Measurements from ENCODE around the gene SEC22B.
"Not testable (repeated sequence)": the region's sequence is repeated elsewhere in the genome, so short reads cannot be mapped to it uniquely, and the experiment has no call there.

Gene SEC22B

DNA sequence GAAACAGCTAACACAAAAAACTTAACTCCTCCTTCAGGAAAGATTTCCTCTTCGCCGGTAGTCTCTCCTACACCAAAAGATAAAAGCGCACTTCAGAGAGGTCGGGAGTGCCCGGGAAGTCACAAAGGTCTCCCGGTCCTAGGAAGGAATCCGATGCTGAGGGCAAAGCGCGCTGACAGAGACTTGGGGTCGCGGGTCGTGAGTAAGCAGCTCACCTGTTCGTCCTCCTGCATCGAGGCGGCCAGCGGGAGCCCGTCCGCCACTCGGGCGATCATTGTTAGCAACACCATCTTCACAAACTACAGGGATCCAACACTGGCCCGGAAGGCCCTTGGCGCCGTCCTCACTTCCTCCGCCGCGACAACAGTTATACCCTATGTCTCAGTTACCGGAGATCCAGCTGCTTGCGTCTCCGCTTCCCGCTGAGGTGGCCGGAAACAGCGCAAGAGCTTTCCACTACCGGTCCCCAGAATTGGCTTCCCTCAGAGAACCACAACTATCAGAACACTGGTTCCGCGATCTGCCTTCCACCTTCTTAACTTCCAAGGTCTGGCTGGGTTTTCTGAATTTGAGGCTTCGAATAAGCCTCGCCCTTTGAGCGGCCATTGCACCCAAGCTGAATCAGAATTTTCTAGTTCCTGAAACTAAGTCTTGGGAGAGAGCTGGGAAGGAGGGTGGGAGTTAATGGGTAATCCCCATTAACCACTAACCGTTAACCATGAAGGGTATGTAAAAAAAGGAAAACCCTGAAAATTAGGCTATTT, at the start of gene SEC22B:
TSS of gene SEC22B (minus strand) at position 429 of the 764 bp plus-strand sequence. CDS start at position 290, 139 bp downstream.
- DNase-seq, result peak; percentile 57 to 73 (median 70)

DNA sequence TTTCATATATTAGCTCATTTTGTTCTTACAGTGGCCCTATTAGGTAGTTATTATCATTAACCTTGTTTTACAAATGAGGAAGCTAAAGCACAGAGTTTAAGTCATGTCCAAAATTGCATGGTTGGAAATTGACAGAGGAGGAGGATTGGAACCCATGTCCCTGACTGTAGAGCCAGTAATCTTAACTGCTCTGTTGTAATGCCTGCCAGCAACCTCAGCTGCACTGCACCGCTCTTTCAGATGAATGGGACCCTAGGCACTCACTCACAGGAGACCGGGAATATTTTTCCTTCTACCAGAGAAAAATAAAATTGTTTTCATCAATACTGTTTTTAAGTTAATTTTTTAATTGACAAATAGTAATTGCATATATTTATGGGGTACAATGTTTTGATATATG, 41.6 kb upstream of the SEC22B start:
- not testable (repeated sequence) for DNase-seq

DNA sequence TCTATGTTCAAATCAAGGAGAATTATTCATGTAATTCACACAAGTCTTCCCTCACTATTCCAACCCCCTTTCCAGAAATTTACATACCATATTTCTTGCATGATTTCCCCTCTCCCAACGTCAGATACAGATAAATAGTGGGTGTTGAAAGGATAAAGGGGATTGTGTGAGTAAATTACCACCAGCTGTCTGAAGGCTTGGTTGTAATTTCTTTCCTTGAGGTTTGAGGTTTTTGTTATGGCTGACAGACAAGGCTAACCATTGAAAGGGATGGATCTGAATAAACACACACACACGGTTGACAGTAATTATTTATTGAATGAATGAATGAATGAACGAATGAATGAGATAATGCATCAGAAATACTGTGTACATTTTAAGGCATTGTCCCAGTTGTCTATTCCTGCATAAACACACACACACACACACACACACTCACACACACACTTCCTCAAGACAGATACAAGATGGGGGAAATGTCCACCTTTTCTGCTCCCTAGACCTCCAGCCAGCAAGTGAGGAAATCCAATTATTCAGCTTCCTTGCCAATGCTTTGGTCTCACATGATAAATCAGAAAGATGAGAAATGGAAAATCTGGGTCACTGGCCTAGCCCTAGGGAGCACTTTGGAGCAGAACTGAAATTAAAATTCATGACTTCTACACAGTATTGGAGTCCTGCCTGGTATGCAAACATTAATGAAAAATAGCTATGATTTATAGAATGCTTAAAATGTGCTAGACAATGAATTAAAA, 41.0 kb upstream of the SEC22B start:
- not testable (repeated sequence) for DNase-seq

DNA sequence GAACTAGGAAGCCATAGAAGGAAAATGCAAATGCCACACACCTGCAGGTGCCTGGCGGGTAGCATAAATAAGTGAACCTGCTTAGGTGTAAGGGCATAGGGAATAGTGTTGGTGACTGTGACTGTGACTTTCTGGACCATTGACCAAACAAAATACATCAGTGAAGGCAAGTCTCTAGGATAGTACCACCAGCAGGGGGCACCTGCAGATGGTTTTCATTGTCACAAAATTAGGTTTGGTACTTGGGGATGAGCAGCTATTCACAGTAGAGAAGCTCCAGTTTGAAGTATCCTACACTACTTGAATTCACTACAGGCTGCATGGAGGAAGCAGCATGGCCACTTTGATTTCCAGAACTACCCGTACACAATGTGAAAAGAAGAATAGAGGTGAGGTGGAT, 37.3 kb upstream of the SEC22B start:
- not testable (repeated sequence) for DNase-seq

DNA sequence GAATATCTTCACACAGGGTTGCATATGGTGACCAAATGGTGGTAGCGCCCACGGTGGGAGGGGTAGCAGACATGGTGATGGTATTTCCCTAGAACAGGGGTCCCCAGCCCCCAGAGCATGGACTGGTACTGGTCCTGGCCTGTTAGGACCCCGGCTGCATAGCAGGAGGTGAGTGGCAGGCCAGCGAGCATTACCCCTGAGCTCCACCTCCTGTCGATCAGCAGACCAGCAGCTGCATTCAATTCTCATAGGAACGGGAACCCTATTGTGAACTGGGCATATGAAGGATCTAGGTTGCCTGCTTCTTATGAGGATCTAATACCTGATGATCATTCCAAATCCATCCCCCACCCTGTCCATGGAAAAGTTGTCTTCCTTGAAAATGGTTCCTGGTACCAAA, 34.4 kb upstream of the SEC22B start:
- DNase-seq, result not testable (repeated sequence)

DNA sequence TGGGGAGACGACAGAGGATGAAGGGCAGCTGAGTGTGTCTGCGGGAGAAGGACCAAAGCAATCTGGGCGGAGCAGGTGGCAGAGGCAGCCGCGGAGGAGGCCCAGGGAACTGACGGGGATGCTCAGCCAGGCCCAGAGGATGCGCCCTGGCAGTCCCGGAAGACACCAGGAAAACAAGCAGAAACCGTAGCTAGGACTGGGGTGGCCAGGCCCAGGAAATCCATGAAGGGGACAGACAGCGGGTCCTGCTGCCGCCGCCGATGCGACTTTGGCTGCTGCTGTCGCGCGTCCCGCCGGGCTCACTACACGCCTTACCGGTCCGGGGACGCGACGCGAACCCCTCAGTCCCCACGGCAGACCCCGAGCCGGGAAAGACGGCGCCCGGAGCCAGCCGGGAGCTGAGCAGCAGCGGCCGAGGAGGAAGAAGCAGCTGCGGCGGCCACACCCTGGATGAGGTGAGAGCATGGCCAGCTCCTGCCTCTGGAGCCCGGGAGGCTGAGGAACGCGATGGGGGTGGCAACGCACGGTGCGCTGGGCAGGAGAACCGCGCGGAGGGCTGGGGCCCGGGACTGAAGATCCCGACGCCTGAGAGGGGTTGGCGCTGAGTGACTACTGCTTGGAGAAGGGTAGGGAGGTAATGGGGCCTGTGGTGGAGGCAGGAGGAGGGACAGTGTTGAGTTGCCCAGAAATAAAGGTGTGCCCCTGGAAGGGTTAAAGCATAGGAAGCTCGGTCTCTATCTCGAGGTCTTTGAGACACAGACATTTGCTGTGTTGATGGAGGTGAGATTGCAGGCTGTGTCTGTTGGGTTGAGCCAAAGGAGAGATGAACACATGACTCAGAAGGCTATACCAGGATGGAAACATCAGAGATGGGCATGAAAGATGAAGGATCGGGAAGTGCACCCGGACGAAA, 20.8 kb upstream of the SEC22B start:
- DNase-seq, result not testable (repeated sequence)

DNA sequence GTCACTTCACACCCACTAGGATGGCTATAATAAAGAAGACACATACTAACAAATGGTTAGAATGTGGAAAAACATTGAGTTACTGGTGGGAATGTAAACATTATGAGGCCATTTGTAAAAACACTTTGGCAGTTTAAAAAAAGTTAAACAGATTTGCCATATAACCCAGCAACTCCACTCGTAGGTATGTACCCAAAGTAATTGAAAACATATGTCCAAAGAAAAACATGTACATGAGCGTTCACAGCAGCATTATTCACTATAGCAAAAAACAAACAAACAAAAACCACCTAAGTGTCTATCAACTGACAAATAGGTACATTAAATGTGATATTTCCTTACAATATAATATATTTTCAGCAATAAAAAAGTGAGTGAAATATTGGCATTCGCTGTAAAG, 12.3 kb upstream of the SEC22B start:
- not testable (repeated sequence) for DNase-seq

DNA sequence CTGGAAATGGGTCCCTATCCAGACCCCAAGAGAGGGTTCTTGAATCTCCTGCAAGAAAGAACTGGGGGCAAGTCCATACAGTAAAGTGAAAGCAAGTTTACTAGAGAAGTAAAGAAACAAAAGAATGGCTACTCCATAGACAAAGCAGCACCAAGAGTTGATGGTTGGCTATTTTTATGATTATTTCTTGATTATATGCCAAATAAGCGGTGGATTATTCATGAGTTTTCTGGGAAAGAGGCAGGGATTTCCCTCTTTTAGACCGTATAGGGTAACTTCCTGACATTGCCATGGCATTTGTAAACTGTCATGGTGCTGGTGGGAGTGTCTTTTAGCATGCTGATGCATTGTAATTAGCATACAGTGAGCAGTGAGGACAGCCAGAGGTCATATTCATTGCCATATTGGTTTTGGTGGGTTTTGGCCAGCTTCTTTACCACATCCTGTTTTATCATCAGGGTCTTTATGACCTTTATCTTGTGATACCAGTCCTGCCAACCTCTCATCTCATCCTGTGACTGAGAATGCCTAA, 5.9 kb upstream of the SEC22B start:
- DNase-seq, result not testable (repeated sequence)

DNA sequence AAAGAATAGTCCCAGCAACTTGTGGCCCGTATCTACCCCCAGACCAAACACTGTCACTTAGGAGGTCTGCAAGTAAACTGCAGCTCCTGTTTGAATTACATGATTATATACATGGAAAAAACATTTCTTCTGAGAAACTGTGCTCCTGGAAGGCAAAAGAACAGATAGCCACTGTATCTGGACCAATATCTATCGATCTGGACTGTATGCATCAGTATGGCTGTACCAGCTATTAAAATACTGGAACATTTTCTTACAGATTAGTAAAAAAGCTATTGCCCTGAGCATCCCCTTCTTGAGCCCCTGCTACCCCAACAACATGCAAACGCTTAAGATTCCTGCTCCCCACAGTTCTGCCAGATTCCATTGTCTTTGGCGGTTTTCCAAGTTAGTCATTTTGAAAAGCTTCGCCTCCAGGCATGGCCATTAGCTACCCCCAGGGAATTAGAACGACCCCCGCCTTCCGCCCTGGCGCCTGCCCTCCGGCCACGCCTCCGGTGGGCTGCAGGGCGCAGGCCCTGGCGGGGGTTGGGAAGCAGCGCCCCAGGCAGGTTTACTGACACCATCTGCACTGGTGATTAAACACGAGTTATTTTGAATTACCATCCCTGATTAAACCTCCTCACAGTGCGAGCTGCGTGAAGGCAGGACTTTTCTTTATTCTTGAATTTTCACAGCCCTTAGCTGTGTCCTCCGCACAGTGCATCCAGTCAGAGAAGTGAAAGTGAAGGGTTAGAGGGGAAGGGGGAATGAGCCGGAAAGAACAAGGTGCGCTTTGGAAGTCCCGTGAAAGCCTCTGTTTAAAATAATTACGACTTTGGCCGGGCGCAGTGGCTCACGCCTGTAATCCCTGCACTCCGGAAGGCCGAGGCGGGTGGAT, 3.7 kb upstream of the SEC22B start:
- not testable (repeated sequence) for DNase-seq

DNA sequence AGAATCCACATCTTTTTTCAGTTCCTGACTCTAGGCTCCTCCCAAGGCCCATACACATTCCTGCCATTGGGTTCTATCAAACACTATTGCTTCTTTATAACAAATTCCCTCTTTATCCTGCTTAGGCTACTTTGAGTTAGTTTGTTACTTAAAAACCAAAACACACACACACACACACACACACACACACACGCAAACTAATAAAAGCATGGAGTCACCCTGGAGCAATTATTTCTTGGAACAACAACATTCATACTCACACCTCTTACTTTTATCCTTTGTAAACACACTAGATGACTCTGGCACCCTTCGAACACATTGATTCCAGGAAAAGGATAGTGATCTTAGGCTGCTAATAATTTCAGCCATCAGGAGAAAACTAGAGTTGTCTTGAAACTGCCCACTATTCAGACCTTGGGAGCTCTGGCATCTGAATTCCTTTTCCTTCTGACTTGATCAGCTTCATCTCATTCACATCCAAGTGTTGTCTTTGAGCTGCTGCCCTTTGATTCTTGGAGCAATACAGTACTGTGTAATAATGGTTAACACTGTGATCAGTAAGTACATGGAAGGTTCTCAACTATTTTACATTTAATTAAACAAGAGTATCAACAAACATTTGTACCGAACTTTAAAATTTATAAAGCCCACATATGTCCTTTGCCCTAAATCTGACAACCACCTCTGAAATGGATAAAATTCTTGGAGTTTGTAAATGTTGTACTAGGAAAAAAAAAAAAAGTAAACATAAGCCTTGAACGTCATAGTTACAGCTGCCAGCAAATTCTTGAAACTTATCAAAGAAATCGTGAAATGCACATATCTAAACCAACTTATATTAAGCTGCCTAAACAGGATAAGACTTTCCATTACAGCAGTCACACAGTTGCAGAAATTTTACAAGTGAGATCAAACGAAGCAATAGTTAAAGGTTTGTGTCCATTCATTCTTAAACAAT, 2.8 kb upstream of the SEC22B start:
- no peak for DNase-seq

DNA sequence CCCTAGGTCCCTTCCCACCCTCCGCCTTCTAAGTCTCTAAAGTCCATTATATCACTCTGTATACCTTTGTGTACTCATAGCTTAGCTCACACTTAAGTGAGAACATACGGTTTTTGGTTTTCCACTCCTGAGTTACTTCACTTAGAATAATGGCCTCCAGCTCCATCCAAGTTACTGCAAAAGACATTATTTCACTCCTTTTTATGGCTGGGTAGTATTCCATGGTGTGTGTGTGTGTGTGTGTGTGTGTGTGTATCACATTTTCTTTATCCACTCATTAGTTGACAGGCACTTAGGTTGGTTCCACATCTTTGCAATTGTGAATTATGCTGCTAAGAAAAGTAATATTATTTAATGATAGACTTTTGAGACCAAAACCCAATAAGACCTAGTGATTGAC, 1.7 kb upstream of the SEC22B start:
- DNase-seq, result not testable (repeated sequence)

DNA sequence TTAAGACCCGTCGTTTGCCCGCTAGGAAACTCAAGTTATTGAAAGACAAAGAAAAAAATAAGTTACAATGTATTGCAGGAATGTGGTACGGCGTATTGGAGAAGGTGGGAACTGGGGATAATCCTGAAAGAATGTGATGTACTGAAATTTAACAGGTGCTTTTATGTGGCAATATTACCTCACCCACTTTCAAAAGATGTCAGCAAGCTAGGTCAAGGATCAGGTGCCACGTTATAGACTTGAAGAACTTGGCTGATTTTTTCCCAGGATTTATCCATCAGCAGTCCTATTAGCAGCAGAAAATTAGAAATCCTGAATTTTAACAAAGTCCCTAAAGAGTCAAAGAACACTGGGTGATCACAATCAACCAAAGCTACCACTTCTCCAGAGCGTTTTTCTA, 632 bp downstream of the SEC22B start:
- not testable (repeated sequence) for DNase-seq

DNA sequence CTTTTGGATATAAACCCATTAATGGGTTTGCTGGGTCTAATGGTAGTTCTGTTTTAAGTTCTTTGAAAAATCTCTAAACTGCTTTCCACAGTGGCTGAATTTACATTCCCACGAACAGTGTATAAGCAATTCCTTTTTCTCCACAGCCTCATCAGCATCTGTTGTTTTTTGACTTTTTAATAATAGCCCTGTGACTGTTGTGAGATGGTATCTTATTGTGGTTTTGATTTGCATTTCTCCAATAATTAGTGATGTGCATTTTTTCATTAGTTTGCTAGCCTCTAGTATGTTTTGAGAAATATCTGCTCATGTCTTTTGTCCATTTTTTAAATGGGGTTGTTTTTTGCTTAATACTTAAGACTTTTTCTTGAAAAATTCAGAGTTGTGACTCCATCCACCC, 11.6 kb downstream of the SEC22B start:
- not testable (repeated sequence) for DNase-seq

DNA sequence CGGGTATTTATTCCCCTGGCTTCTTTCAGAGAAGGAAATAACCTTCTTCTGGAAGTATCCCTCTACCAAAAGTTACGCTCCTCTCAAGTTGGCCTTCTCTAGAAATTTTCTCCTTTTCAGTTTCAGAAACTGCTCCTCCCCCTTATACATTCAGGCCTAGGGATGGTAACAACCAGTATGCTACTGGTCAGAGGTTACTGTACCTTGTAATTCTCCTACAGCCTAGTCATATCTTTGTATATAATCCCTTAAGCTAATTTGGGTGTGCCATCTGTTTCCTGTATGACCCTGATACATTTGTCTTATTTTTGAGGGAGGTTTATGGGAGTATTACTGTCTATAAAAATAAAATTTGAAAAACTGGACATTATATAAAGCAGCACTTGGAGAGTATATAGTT, 14.3 kb downstream of the SEC22B start:
- not testable (repeated sequence) for DNase-seq

DNA sequence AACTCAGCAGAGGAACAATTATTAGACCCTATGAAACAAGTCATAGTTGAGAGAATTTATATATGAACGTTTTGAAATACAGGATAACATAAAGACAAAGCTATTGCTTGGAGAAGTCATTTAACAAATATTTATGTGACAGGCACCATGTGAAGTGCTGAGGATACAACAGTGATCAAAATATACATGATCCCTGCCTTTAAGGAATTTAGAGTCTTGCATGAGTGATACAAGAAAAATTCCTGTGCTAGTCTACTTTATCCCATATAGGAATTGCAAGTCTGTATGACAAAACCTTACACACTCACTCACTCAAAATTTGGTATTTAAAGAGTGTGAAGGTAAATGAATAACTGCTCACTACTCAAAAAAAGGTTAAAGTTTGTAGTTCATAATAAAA, 17.8 kb downstream of the SEC22B start:
- not testable (repeated sequence) for DNase-seq

DNA sequence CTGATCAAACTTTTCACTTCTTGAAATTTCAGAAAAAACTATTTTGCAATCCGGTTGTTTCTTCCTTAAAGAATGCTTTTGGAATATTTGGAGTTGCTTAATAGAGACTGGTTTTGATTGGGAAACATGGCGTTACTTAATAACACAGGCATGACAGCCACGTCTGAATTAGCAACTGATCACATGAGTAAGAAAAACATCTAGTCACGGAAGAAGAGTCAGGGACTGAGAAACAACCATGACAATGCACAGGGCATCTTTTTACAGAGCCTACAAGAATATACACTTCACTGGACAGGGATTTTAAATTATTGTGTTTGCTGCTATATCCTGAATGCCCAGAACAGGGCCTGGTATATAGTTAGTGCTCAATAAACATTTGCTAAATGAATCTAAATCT, 18.2 kb downstream of the SEC22B start:
- DNase-seq, result not testable (repeated sequence)

DNA sequence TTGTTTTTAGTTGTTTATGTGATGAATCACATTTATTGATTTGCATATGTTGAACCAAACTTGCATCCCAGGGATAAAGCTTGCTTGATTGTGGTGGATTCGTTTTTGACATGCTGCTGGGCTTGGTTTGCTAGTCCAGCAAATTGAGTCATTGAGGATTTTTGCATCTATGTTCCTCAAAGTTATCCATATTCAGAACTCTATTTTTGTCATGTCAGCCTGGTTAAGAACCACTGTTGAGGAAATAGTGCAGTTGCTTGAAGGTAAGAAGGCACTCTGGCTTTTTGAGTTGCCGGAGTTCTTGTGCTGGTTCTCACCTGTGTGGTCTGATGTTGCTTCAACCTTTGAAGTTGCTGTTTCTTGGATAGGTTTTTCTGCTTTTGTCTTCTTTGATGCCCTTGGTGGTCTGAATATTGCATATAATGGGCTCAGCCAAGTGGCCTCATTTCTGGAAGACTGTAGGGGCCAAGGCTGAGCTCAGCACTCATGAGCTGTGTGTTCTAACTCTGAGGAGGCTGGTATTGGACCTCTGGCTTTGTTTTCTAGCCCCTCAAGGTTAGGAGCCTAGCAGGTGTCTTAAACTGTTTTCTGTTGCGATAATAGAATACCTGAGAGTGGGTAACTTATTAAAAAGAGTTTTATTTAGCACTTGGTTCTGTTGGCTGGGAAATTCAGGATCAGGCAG, 26.0 kb downstream of the SEC22B start:
- not testable (repeated sequence) for DNase-seq

DNA sequence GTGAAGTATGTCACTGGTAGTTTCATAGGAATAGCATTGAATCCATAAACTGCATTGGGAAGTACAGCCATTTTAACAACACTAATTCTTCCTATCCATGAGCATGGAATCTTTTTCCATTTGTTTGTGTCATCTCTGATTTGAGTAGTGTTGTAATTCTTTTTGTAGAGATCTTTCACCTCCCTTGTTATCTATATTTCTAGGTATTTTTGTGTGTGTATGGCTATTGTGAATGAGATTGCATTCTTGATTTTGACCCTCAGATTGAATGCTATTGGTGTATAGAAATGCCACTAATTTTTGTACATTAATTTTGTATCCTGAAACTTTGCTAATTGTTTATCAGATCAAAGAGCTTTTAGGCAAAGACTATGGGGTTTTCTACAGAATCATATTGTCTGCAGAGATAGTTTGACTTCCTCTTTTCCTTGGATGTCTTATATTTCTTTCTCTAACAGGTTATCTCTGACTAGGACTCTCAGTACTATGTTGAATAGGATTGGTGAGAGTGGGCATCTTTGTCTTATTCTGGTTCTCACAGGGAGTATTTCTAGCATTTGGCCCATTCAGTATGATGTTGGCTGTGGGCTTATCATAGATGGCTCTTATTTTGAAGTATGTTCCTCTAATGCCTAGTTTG, 26.8 kb downstream of the SEC22B start:
- not testable (repeated sequence) for DNase-seq

DNA sequence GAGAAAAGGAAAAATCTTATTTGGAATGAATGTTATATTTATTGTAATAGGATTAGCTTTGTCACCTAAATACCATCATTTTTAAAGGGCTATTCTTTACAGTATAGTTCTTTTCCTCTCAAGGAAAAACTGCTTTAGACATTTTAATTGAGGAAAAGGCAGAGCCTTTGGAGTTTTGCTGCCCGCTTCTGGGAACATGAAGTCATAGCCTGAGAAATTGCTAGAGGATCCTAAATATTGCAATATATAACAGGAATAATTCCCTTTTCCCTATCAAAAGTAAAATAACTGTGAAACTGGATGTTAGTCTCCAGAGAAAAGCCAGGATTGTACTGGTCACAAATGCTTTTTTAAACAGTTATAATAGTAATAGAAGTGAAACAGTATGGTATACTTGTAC, 30.5 kb downstream of the SEC22B start:
- DNase-seq, result not testable (repeated sequence)
